H1 (cell line): ENCODE data around the gene SNRPB. TPM values are rescaled to one million over a fixed set of nuclear protein-coding genes. Genes with fewer than 3 reads are reported as not detected.

Source experiments
- CTCF ChIA-PET: fragments of 300-600 bp; sonication (Branson Sonifier 250); formaldehyde crosslinking; loops from one replicate; lab custom pipeline; 2021; ENCODE audit not compliant: partially characterized antibody; lab: Charles Lee
- POLR2A ChIA-PET: fragments of 300-600 bp; sonication (Branson Sonifier 250); formaldehyde crosslinking; loops from one replicate; lab custom pipeline; 2021; ENCODE audit warnings: inconsistent platforms; ENCODE audit not compliant: partially characterized antibody; lab: Charles Lee
- DNase-seq, 2 experiments: peaks; one replicate each; pipeline versions ENCODE4 v3.0.0 to v3.0.0-alpha.2; 2010 to 2022; ENCODE audit warnings: low spot score in 2 of 2, low read depth in 1 of 2, mixed read lengths in 1 of 2
- FAIRE-seq: peaks from 2 replicates; lab custom pipeline; 2011; peaks lifted over from hg19 to GRCh38; lab: Jason Lieb, UNC
- H2AFZ ChIP-seq: 2 replicates; pipeline ENCODE4 v1.8.1; 2012; ENCODE audit warnings: low read length, inconsistent platforms
- H2AK5ac ChIP-seq: 2 replicates; pipeline ENCODE4 v1.6.1; 2013; ENCODE audit warnings: low read depth, low read length
- H2BK120ac ChIP-seq: replicated peaks from 2 replicates; pipeline ENCODE3; 2013; ENCODE audit warnings: low read depth, low read length, inconsistent platforms
- H2BK12ac ChIP-seq: 2 replicates; pipeline ENCODE4 v1.6.1; 2013; ENCODE audit warnings: low read depth, low read length
- H2BK15ac ChIP-seq: 2 replicates; pipeline ENCODE4 v1.6.1; 2013; ENCODE audit warnings: low read length
- H2BK20ac ChIP-seq: 2 replicates; pipeline ENCODE4 v1.6.1; 2013; ENCODE audit warnings: low read length
- H2BK5ac ChIP-seq: 2 replicates; pipeline ENCODE4 v1.6.1; 2013; ENCODE audit warnings: low read depth, low read length
- H3K14ac ChIP-seq: 2 replicates; pipeline ENCODE4 v1.6.1; 2013; ENCODE audit warnings: inconsistent platforms; ENCODE audit not compliant: insufficient read length
- H3K18ac ChIP-seq: 2 replicates; pipeline ENCODE4 v1.6.1; 2013; ENCODE audit warnings: low read length; ENCODE audit errors: extremely low read depth
- H3K23ac ChIP-seq: 2 replicates; pipeline ENCODE4 v1.6.1; 2013; ENCODE audit warnings: inconsistent platforms; ENCODE audit not compliant: insufficient read length
- H3K23me2 ChIP-seq: 2 replicates; pipeline ENCODE4 v1.6.1; 2013; ENCODE audit warnings: low read depth, low read length
- H3K27ac ChIP-seq: 2 replicates; pipeline ENCODE4 v1.6.1; 2011; ENCODE audit warnings: low read depth, low read length, inconsistent platforms
- H3K27me3 ChIP-seq, 4 experiments: replicated peaks in 1 of 4; 1 replicate in 1 of 4; 2 replicates in 3 of 4; pipeline versions ENCODE4 v1.6.1 to v1.8.1; 2011 to 2013; ENCODE audit warnings: low read length in 3 of 4, mild to moderate bottlenecking in 3 of 4, inconsistent platforms in 2 of 4, mixed read lengths in 2 of 4, moderate library complexity in 1 of 4; ENCODE audit not compliant: control insufficient read depth in 3 of 4, insufficient read depth in 3 of 4; ENCODE audit errors: extremely low read depth in 1 of 4
- H3K36me3 ChIP-seq, 4 experiments: 2 replicates each; pipeline versions ENCODE4 v1.6.1 to v1.8.1; 2011 to 2013; ENCODE audit warnings: mild to moderate bottlenecking in 4 of 4, low read length in 3 of 4, moderate library complexity in 2 of 4, control low read depth in 1 of 4, inconsistent platforms in 1 of 4; ENCODE audit not compliant: insufficient read depth in 4 of 4, control insufficient read depth in 2 of 4
- H3K4ac ChIP-seq: replicated peaks from 2 replicates; pipeline ENCODE3; 2013; ENCODE audit warnings: low read length, low read depth, mixed read lengths, inconsistent platforms; ENCODE audit not compliant: insufficient read length
- H3K4me1 ChIP-seq, 4 experiments: replicated peaks in 1 of 4; 1 replicate in 1 of 4; 2 replicates in 3 of 4; pipeline versions ENCODE4 v1.6.1 to v1.8.1; 2011 to 2013; ENCODE audit warnings: low read length in 3 of 4, inconsistent platforms in 2 of 4, mixed read lengths in 1 of 4; ENCODE audit not compliant: insufficient read depth in 4 of 4, control insufficient read depth in 3 of 4
- H3K4me2 ChIP-seq, 2 experiments: 2 replicates each; pipeline versions ENCODE4 v1.6.1 to v1.8.1; 2011 to 2013; ENCODE audit warnings: low read depth in 2 of 2, low read length in 2 of 2, control low read depth in 1 of 2, inconsistent platforms in 1 of 2, mild to moderate bottlenecking in 1 of 2; ENCODE audit not compliant: insufficient read depth in 1 of 2
- H3K4me3 ChIP-seq, 4 experiments: fragments of 200-600, 300-600 bp in 1 of 4; sonication (generic), shearing (Covaris generic), sonication (Bioruptor Twin) in 1 of 4; 2 replicates each; pipeline versions ENCODE4 v1.5.1 to v1.8.1; 2011 to 2016; ENCODE audit warnings: low read length in 4 of 4, low read depth in 3 of 4, control low read depth in 2 of 4, inconsistent platforms in 2 of 4, mild to moderate bottlenecking in 2 of 4, mixed read lengths in 1 of 4, moderate library complexity in 1 of 4; ENCODE audit not compliant: insufficient read depth in 2 of 4; ENCODE audit errors: extremely low read depth in 1 of 4
- H3K56ac ChIP-seq: replicated peaks from 2 replicates; pipeline ENCODE3; 2013; ENCODE audit warnings: low read depth, mild to moderate bottlenecking, mixed read lengths, low read length, inconsistent platforms; ENCODE audit not compliant: insufficient read length
- H3K79me1 ChIP-seq: 2 replicates; pipeline ENCODE4 v1.6.1; 2013; ENCODE audit warnings: low read depth, low read length, control low read depth
- H3K79me2 ChIP-seq, 2 experiments: 2 replicates each; pipeline versions ENCODE4 v1.6.1 to v1.8.1; 2012 to 2013; ENCODE audit warnings: low read length in 2 of 2, mild to moderate bottlenecking in 2 of 2, inconsistent platforms in 1 of 2; ENCODE audit not compliant: insufficient read depth in 2 of 2, control insufficient read depth in 1 of 2
- H3K9ac ChIP-seq, 4 experiments: replicated peaks in 1 of 4; 1 replicate in 1 of 4; 2 replicates in 3 of 4; pipeline versions ENCODE4 v1.6.1 to v1.8.1; 2011 to 2013; ENCODE audit warnings: low read depth in 3 of 4, low read length in 3 of 4, control low read depth in 2 of 4, mild to moderate bottlenecking in 2 of 4, moderate library complexity in 2 of 4, inconsistent platforms in 1 of 4; ENCODE audit errors: extremely low read depth in 1 of 4
- H3K9me3 ChIP-seq, 2 experiments: 2 replicates each; pipeline versions ENCODE4 v1.6.1 to v1.8.1; 2012 to 2013; ENCODE audit warnings: mild to moderate bottlenecking in 2 of 2, moderate library complexity in 2 of 2, control low read depth in 1 of 2, inconsistent platforms in 1 of 2, low read depth in 1 of 2, low read length in 1 of 2, mixed read lengths in 1 of 2; ENCODE audit not compliant: insufficient read depth in 2 of 2
- H4K20me1 ChIP-seq, 2 experiments: replicated peaks in 1 of 2; 2 replicates each; pipeline versions ENCODE3 to v1.8.1; 2011 to 2013; ENCODE audit warnings: inconsistent platforms in 2 of 2, low read length in 2 of 2, mild to moderate bottlenecking in 1 of 2; ENCODE audit not compliant: insufficient read depth in 2 of 2, control insufficient read depth in 1 of 2
- H4K5ac ChIP-seq: 2 replicates; pipeline ENCODE4 v1.6.1; 2013; ENCODE audit warnings: low read length, low read depth, mixed read lengths, inconsistent platforms; ENCODE audit not compliant: insufficient read length
- H4K8ac ChIP-seq: 2 replicates; pipeline ENCODE4 v1.8.0; 2013; ENCODE audit warnings: mild to moderate bottlenecking, moderate library complexity, low read length, inconsistent platforms; ENCODE audit not compliant: insufficient read depth; ENCODE audit errors: extremely low read depth
- H4K91ac ChIP-seq: replicated peaks from 2 replicates; pipeline ENCODE3; 2013; ENCODE audit warnings: low read length, mixed read lengths, inconsistent platforms; ENCODE audit not compliant: insufficient read length
- ATF3 ChIP-seq: IDR thresholded peaks from 2 replicates; pipeline ENCODE4 v1.6.1; 2011; ENCODE audit warnings: low read depth, mild to moderate bottlenecking, low read length; ENCODE audit not compliant: insufficient read depth
- CTBP2 ChIP-seq: IDR thresholded peaks from 2 replicates; pipeline ENCODE4 v1.7.0; 2011; ENCODE audit warnings: borderline replicate concordance, mild to moderate bottlenecking, moderate library complexity, mixed read lengths, low read length; ENCODE audit not compliant: insufficient read depth, insufficient read length
- CTCF ChIP-seq, 3 experiments: IDR thresholded peaks; 1 replicate in 2 of 3; 2 replicates in 1 of 3; pipeline versions ENCODE4 v1.5.1 to v1.6.1; 2011; ENCODE audit warnings: low read length in 3 of 3, mild to moderate bottlenecking in 3 of 3, inconsistent platforms in 2 of 3, low read depth in 1 of 3, moderate library complexity in 1 of 3; ENCODE audit not compliant: insufficient read depth in 1 of 3; ENCODE audit errors: control extremely low read depth in 1 of 3
- EP300 ChIP-seq, 2 experiments: IDR thresholded peaks; 1 replicate in 1 of 2; 2 replicates in 1 of 2; pipeline ENCODE4 v1.6.1; 2011 to 2012; ENCODE audit warnings: low read depth in 2 of 2, low read length in 2 of 2, mild to moderate bottlenecking in 2 of 2, borderline replicate concordance in 1 of 2, inconsistent platforms in 1 of 2, moderate library complexity in 1 of 2
- GABPA ChIP-seq: IDR thresholded peaks from 2 replicates; pipeline ENCODE4 v1.6.1; 2011; ENCODE audit warnings: mild to moderate bottlenecking, low read length, moderate library complexity, borderline replicate concordance; ENCODE audit not compliant: insufficient read depth
- NANOG ChIP-seq: IDR thresholded peaks from 2 replicates; pipeline ENCODE4 v1.6.1; 2011; ENCODE audit warnings: low read length, low read depth, mild to moderate bottlenecking, inconsistent platforms; ENCODE audit not compliant: insufficient read depth, poor library complexity, severe bottlenecking
- POLR2AphosphoS5 ChIP-seq: IDR thresholded peaks from 2 replicates; pipeline ENCODE4 v1.6.1; 2011; ENCODE audit warnings: low read depth, low read length
- SIN3A ChIP-seq, 2 experiments: IDR thresholded peaks in 1 of 2; conservative IDR thresholded peaks in 1 of 2; 2 replicates each; pipeline ENCODE4 v1.6.1; 2011 to 2012; ENCODE audit warnings: low read length in 2 of 2, improper control_type of control experiment in 1 of 2, low read depth in 1 of 2, mild to moderate bottlenecking in 1 of 2
- YY1 ChIP-seq: IDR thresholded peaks from 2 replicates; pipeline ENCODE4 v1.6.1; 2011; ENCODE audit warnings: low read depth, mild to moderate bottlenecking, low read length
- WGBS, 2 experiments: shearing (Covaris generic) in 1 of 2; methylation state at CpG; one replicate each; pipeline versions ENCODE4 v1.1.6 to v1.1.7; 2013 to 2015; ENCODE audit warnings: low lambda C conversion rate in 2 of 2, mixed read lengths in 2 of 2, inconsistent platforms in 1 of 2, low coverage in 1 of 2, missing lambda C conversion rate in 1 of 2; ENCODE audit not compliant: insufficient replicate concordance in 2 of 2, insufficient coverage in 1 of 2, insufficient read length in 1 of 2; ENCODE audit errors: extremely low coverage in 1 of 2, missing lambda C conversion rate in 1 of 2; 5-methylcytosine and 5-hydroxymethylcytosine counted together
- polyA plus RNA-seq, 7 experiments: library from polyadenylated mRNA; depleted of rRNA in 3 of 7; stranded (reverse) in 5 of 7; unstranded in 2 of 7; fragments of >200 nt in 5 of 7; fragments of 200-250 nt in 2 of 7; gene quantifications; 1 replicate in 5 of 7; 2 replicates in 1 of 7; 4 replicates in 1 of 7; pipeline versions ENCODE4 v1.2.1 to v1.2.3, GENCODE V29; 2011 to 2013; ENCODE audit warnings: missing spikeins in 2 of 7, mixed read lengths in 2 of 7
- total RNA-seq: library from RNA; stranded (reverse); fragmentation: NEBNext Ultra II Directional; extraction: Animal tissue kit (Norgen Biotek cat#: 25700); gene quantifications from 2 replicates; pipeline ENCODE4 v1.2.1, GENCODE V29; 2021

SNRPB gene
- total and polyA plus RNA-seq, 2 of the 8 experiments (the other 6 are each of a cell fraction or from before 2014, with no cell fraction given) = 507 to 589 TPM

- H4K91ac ChIP-seq = no peak overlapping the region
- ChIA-PET CTCF (no interaction called here), POLR2A (interaction anchor here (2.3 kb wide), 1 partner anchor 15 kb away, joined by 11 read pairs; the partner anchor contains the start of gene SNRPB)
- H3K27me3 ChIP-seq = no peaks in the 10 kb centered on the region
- no peak overlapping the region for H3K4ac ChIP-seq
- no peak overlapping the region for H3K18ac ChIP-seq
- no peak overlapping the region for H2BK5ac ChIP-seq
- no peak overlapping the region for H2BK120ac ChIP-seq
- H3K4me3 ChIP-seq = no peak overlapping the region
- no peaks in the 10 kb centered on the region for H3K79me1 ChIP-seq
- no peaks in the 10 kb centered on the region; a peak in 1 of 7 replicates for H3K4me1 ChIP-seq
- no peak overlapping the region for H4K5ac ChIP-seq
- no peak overlapping the region for H3K56ac ChIP-seq
- no peaks in the 10 kb centered on the region; a peak in 1 of 8 replicates for H3K36me3 ChIP-seq
- H2AK5ac ChIP-seq = no peak overlapping the region
- DNase-seq (no peak), FAIRE-seq (no peak)
- H3K79me2 ChIP-seq = no peaks in the 10 kb centered on the region
- H2AFZ ChIP-seq = no peak overlapping the region
- H3K27ac ChIP-seq = no peak overlapping the region
- H2BK20ac ChIP-seq = no peak overlapping the region
- H3K23me2 ChIP-seq = no peaks in the 10 kb centered on the region
- H3K23ac ChIP-seq = no peak overlapping the region
- H3K9me3 ChIP-seq = no peaks in the 10 kb centered on the region
- peaks cover 0 to 2% of the 10 kb centered on the region in 2 experiments for H4K20me1 ChIP-seq
- H2BK12ac ChIP-seq = no peak overlapping the region
- 93% methylated on average over 2 of the region's 2 CpGs; no CpG with 5 or more reads in 1 of the 2 experiments for WGBS, 2 experiments
- no peak overlapping the region for H3K4me2 ChIP-seq
- no peak overlapping the region for H2BK15ac ChIP-seq
- no peak overlapping the region for H3K9ac ChIP-seq
- H3K14ac ChIP-seq = no peak overlapping the region
- no peak overlapping the region for H4K8ac ChIP-seq
- TF ChIP-seq SIN3A (conservative IDR thresholded peaks at IDR 0.05 in 1 of 2, IDR thresholded peaks at IDR 0.05 in 1 of 2; ENCODE audit: low read depth in 1 of 2, low read length in 2 of 2) = no peak
- TF ChIP-seq CTCF (IDR thresholded peaks at IDR 0.05; ENCODE audit: control extremely low read depth in 1 of 3, insufficient read depth in 1 of 3, low read depth in 1 of 3, low read length in 3 of 3) = no peak
- no peak for TF ChIP-seq EP300 (IDR thresholded peaks at IDR 0.05; ENCODE audit: borderline replicate concordance in 1 of 2, low read depth in 2 of 2, low read length in 2 of 2)
- no peak for TF ChIP-seq POLR2AphosphoS5
- TF ChIP-seq GABPA = no peak
- TF ChIP-seq YY1 = no peak
- no peak for TF ChIP-seq CTBP2
- TF ChIP-seq ATF3 = no peak
- TF ChIP-seq NANOG = no peak
Measured at GRCh38 chr20:2485080-2485479, 14.5 kb upstream of the SNRPB start.
